ENCODE measurements around the gene CPB1. TPM values are rescaled to one million over a fixed set of nuclear protein-coding genes. Genes with fewer than 3 reads are reported as not detected.

The CPB1 gene
- total RNA-seq, 4 donors from 2014 or later, result 0.41 TPM; not detected in 3

DNA sequence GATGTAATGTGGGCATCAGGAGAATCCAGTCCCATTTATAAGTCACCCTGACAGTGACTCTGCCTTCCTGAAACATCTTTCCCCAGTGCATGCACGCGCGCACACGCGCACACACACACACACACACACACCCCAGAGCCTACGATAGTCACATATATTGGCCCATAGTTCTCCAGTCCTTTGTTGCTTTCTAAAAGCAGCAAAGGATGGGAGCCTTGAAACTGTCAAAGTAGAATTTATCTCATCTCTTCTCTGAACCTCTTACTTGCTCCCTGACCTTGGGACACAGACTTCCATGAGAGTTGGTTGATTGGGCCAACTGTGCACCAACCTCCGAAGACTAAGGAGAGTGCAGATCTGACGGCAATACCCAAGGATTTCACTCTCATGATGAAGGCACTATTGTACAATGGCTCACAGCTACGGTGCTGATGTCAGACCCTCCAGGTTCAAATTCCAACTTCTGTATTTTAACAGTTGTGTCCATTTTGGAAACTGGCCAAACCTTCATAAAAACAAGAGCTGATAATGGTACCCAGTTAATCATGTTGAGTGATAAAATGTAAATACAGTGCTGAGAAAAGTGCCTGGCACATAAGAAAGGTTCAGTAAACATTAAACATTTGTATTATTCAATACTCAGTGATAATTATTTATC lies 45.8 kb downstream of the CPB1 start:
- no peak overlapping the region for H3K27ac ChIP-seq
- DNase-seq, result no peak
- no peak for TF ChIP-seq POLR2AphosphoS5 (IDR thresholded peaks at IDR 0.05)
- TF ChIP-seq EP300 (IDR thresholded peaks at IDR 0.05; ENCODE audit: low read depth), result no peak
- no peak for TF ChIP-seq POLR2A (IDR thresholded peaks at IDR 0.05)
- TF ChIP-seq, protein P1, sequence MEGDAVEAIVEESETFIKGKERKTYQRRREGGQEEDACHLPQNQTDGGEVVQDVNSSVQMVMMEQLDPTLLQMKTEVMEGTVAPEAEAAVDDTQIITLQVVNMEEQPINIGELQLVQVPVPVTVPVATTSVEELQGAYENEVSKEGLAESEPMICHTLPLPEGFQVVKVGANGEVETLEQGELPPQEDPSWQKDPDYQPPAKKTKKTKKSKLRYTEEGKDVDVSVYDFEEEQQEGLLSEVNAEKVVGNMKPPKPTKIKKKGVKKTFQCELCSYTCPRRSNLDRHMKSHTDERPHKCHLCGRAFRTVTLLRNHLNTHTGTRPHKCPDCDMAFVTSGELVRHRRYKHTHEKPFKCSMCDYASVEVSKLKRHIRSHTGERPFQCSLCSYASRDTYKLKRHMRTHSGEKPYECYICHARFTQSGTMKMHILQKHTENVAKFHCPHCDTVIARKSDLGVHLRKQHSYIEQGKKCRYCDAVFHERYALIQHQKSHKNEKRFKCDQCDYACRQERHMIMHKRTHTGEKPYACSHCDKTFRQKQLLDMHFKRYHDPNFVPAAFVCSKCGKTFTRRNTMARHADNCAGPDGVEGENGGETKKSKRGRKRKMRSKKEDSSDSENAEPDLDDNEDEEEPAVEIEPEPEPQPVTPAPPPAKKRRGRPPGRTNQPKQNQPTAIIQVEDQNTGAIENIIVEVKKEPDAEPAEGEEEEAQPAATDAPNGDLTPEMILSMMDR (IDR thresholded peaks at IDR 0.05), result no peak
- in situ Hi-C loops (cut with MboI; ENCODE audit: low pct_ligation_motif_present in 1 of 4, low pct_unique_long_range_greater_than_20kb in 1 of 4, low sequenced_read_pairs in 3 of 4) (no loop called here), intact Hi-C loops (cut with DNase I; ENCODE audit: low total_unique reads) (no loop called here)
- WGBS, 2 donors (ENCODE audit: low coverage in 1 of 2), result 60 to 85% methylated on average over 1 to 9 of the region's 9 CpGs
- H3K27me3 ChIP-seq, result no peaks in the 10 kb centered on the region
- no peak overlapping the region for H3K4me3 ChIP-seq
- no peaks in the 10 kb centered on the region for H3K36me3 ChIP-seq
- H3K4me1 ChIP-seq, result no peaks in the 10 kb centered on the region
- H3K9me3 ChIP-seq, result no peaks in the 10 kb centered on the region

DNA sequence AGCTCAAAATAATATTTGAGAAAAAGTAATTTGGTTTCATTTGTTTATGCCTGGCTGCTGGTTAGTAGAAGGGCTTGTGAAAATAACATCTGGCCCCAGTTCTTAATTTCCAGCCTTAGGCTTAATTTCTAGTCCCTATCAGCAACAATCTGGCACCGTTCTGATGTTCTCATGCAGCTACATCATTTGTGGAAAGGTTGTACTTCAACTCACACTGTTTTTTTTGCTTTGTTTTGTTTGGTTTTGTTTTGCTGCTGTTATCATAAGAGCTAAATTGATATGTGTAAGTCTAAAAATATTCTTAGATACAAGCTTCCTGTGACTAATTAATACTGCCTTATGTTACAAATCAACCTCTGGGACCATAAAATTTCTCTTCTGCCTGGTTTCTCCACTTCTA lies 46.4 kb downstream of the CPB1 start:
- Histone ChIP-seq H3K4me3 (no peak overlapping the region), H3K4me1 (no peaks in the 10 kb centered on the region), H3K27ac (no peak overlapping the region), H3K36me3 (no peaks in the 10 kb centered on the region), H3K9me3 (no peaks in the 10 kb centered on the region), H3K27me3 (no peaks in the 10 kb centered on the region)
- in situ Hi-C loops (cut with MboI; ENCODE audit: low pct_ligation_motif_present in 1 of 4, low pct_unique_long_range_greater_than_20kb in 1 of 4, low sequenced_read_pairs in 3 of 4) (no loop called here), intact Hi-C loops (cut with DNase I; ENCODE audit: low total_unique reads) (no loop called here)
- 67 to 75% methylated on average over 1 of the region's 1 CpG for WGBS, 2 donors (ENCODE audit: low coverage in 1 of 2)
- DNase-seq, result no peak
- TF ChIP-seq POLR2A (IDR thresholded peaks at IDR 0.05) (no peak), POLR2AphosphoS5 (IDR thresholded peaks at IDR 0.05) (no peak), EP300 (IDR thresholded peaks at IDR 0.05; ENCODE audit: low read depth) (no peak)
- TF ChIP-seq, protein P1 (IDR thresholded peaks at IDR 0.05), result no peak

DNA sequence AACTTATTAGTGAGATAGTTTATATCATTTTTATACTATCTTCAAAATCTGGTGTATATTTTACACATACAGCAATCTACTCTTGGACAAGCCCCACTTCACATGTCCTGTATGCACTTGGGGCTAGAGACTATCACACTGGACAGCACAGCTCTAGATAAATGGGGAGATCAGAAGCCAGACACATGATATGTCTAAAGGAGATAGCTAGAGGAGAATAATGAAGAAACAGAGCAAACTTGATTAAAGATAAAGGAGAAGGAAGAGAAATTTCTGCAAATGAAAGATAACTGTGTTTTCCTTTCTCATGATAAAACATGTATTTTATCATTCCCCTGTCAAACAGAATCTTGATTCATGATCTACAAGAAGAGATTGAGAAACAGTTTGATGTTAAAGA lies 50.5 kb downstream of the CPB1 start:
- Histone ChIP-seq H3K9me3 (no peaks in the 10 kb centered on the region), H3K27ac (no peak overlapping the region), H3K27me3 (no peaks in the 10 kb centered on the region), H3K4me1 (no peaks in the 10 kb centered on the region), H3K4me3 (no peak overlapping the region), H3K36me3 (no peaks in the 10 kb centered on the region)
- intact Hi-C loops (cut with DNase I; ENCODE audit: low total_unique reads), result no loop called here
- DNase-seq, result no peak
- TF ChIP-seq POLR2A (IDR thresholded peaks at IDR 0.05) (no peak), POLR2AphosphoS5 (IDR thresholded peaks at IDR 0.05) (no peak), EP300 (IDR thresholded peaks at IDR 0.05; ENCODE audit: low read depth) (no peak)
- TF ChIP-seq, protein P1 (IDR thresholded peaks at IDR 0.05), result no peak
- in situ Hi-C loops (cut with MboI; ENCODE audit: low pct_ligation_motif_present in 1 of 4, low pct_unique_long_range_greater_than_20kb in 1 of 4, low sequenced_read_pairs in 3 of 4), result no loop called here

DNA sequence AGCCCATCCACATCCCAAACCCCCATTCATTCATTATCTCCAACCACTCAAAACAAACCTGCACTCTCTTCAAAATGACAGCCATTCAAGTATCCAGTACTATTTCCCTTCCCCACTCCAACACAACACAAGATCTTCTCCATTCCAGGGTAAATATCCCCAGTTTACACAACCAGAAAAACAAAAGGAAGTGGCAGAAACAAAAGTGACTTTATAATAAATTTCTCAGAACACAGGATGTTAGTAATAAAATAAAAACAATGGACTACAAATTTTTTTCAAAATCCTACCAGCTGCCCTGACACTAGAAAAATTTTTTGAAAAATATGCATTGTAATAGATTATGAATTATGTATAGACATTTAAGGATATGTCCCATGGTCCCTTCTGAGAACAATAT lies 51.6 kb downstream of the CPB1 start:
- DNase-seq, result no peak
- Histone ChIP-seq H3K4me1 (no peaks in the 10 kb centered on the region), H3K9me3 (no peaks in the 10 kb centered on the region), H3K36me3 (no peaks in the 10 kb centered on the region), H3K27ac (no peak overlapping the region), H3K4me3 (no peak overlapping the region), H3K27me3 (no peaks in the 10 kb centered on the region)
- in situ Hi-C loops (cut with MboI; ENCODE audit: low pct_ligation_motif_present in 1 of 4, low pct_unique_long_range_greater_than_20kb in 1 of 4, low sequenced_read_pairs in 3 of 4), result no loop called here
- intact Hi-C loops (cut with DNase I; ENCODE audit: low total_unique reads), result no loop called here
- TF ChIP-seq EP300 (IDR thresholded peaks at IDR 0.05; ENCODE audit: low read depth) (no peak), POLR2AphosphoS5 (IDR thresholded peaks at IDR 0.05) (no peak), POLR2A (IDR thresholded peaks at IDR 0.05) (no peak)
- TF ChIP-seq, protein P1 (IDR thresholded peaks at IDR 0.05), result no peak
